GM12878 (cell line): ENCODE data around the gene ZNF45. TPM values are rescaled to one million over a fixed set of nuclear protein-coding genes. Genes with fewer than 3 reads are reported as not detected.

ENCODE experiments used
- ATAC-seq: fragments of 200-7000 bp; cut with Tn5 transposase; 3 replicates; pipeline ENCODE4 v1.9.1; 2020; ENCODE audit warnings: mild to moderate bottlenecking, moderate library complexity
- BruUV-seq: library from RNA; stranded (reverse); fragments of 400-500 nt; replicated peaks from 2 replicates; lab custom pipeline; 2021; lab: Mats Ljungman, UMichigan
- CTCF ChIA-PET: fragments of 300-600 bp; sonication (Branson Sonifier 250); formaldehyde crosslinking; extraction: SDS; loops from one replicate; lab custom pipeline; 2021; ENCODE audit warnings: inconsistent platforms; lab: Yijun Ruan, JAX
- POLR2A ChIA-PET: fragments of 350-600 bp; formaldehyde crosslinking; extraction: SDS; loops from one replicate; lab custom pipeline; 2021; ENCODE audit warnings: inconsistent platforms; lab: Charles Lee
- RAD21 ChIA-PET: fragments of 300-600 bp; sonication (Branson Sonifier 250); formaldehyde crosslinking; loops from one replicate; lab custom pipeline; 2023; ENCODE audit warnings: antibody characterized with exemption; ENCODE audit not compliant: unreplicated experiment; lab: Charles Lee
- SMC1A ChIA-PET: fragments of 300-600 bp; sonication (Branson Sonifier 250); formaldehyde crosslinking; loops from one replicate; lab custom pipeline; 2023; ENCODE audit not compliant: unreplicated experiment, uncharacterized antibody; lab: Charles Lee
- DNase-seq: peaks from one replicate; pipeline ENCODE4 v3.0.0-alpha.2; 2011; ENCODE audit warnings: low read depth, low spot score
- FAIRE-seq: peaks from 3 replicates; lab custom pipeline; 2011; peaks lifted over from hg19 to GRCh38; lab: Jason Lieb, UNC
- H2AFZ ChIP-seq: 2 replicates; pipeline ENCODE4 v1.6.0; 2011; ENCODE audit warnings: low read depth, low read length, control low read depth; ENCODE audit not compliant: control insufficient read depth
- H3K27ac ChIP-seq: 2 replicates; pipeline ENCODE4 v1.5.1; 2011; ENCODE audit warnings: control low read depth; ENCODE audit not compliant: control insufficient read depth, insufficient read depth
- H3K27me3 ChIP-seq, 2 experiments: replicated peaks in 1 of 2; 2 replicates each; pipeline versions ENCODE4 v1.6.0 to v1.6.1; 2011; ENCODE audit warnings: low read length in 1 of 2; ENCODE audit not compliant: control insufficient read depth in 2 of 2, insufficient read depth in 2 of 2
- H3K36me3 ChIP-seq, 2 experiments: 2 replicates each; pipeline ENCODE4 v1.5.1; 2011; ENCODE audit warnings: low read length in 1 of 2; ENCODE audit not compliant: control insufficient read depth in 2 of 2, insufficient read depth in 2 of 2
- H3K4me1 ChIP-seq: 2 replicates; pipeline ENCODE4 v1.6.1; 2011; ENCODE audit warnings: mild to moderate bottlenecking, low read length, moderate library complexity, mixed read lengths; ENCODE audit not compliant: control insufficient read depth, insufficient read depth
- H3K4me2 ChIP-seq: 2 replicates; pipeline ENCODE4 v1.6.0; 2011; ENCODE audit warnings: control low read depth; ENCODE audit not compliant: control insufficient read depth, insufficient read depth
- H3K4me3 ChIP-seq: fragments of 200-600 bp; sonication (generic); 2 replicates; pipeline ENCODE4 v1.5.1; 2016
- H3K79me2 ChIP-seq: 2 replicates; pipeline ENCODE4 v1.6.0; 2011; ENCODE audit warnings: low read length; ENCODE audit not compliant: control insufficient read depth, insufficient read depth
- H3K9ac ChIP-seq: 2 replicates; pipeline ENCODE4 v1.8.0; 2011; ENCODE audit warnings: low read length, control low read depth, mixed read lengths; ENCODE audit not compliant: control insufficient read depth, insufficient read depth
- H3K9me3 ChIP-seq: replicated peaks from 3 replicates; pipeline ENCODE4 v1.5.1; 2011; ENCODE audit warnings: mild to moderate bottlenecking, low read length; ENCODE audit not compliant: control insufficient read depth, insufficient read depth
- H4K20me1 ChIP-seq: 2 replicates; pipeline ENCODE4 v1.6.0; 2011; ENCODE audit not compliant: control insufficient read depth, insufficient read depth
- ATF7 ChIP-seq: fragments of 450-650 bp; IDR thresholded peaks from 2 replicates; pipeline ENCODE4 v1.6.1; 2016; ENCODE audit warnings: low read depth, mild to moderate bottlenecking
- CBX3 ChIP-seq: fragments of 200-600 bp; sonication (generic); IDR thresholded peaks from 2 replicates; pipeline ENCODE4 v1.6.1; 2016; ENCODE audit warnings: low read depth, borderline replicate concordance
- DPF2 ChIP-seq: fragments of 450-650 bp; IDR thresholded peaks from 2 replicates; pipeline ENCODE4 v1.6.1; 2017; ENCODE audit warnings: mild to moderate bottlenecking
- EZH2 ChIP-seq: IDR thresholded peaks from 2 replicates; pipeline ENCODE4 v1.6.1; 2012; ENCODE audit warnings: low read depth, mild to moderate bottlenecking, control low read depth, inconsistent platforms, low read length, borderline replicate concordance; ENCODE audit not compliant: control insufficient read depth
- RCOR1 ChIP-seq: conservative IDR thresholded peaks from 2 replicates; pipeline ENCODE4 v1.6.1; 2012; ENCODE audit warnings: low read depth, low read length, improper control_type of control experiment
- RFX5 ChIP-seq: IDR thresholded peaks from 2 replicates; pipeline ENCODE4 v1.6.1; 2011; ENCODE audit warnings: low read depth, low read length, improper control_type of control experiment
- SIN3A ChIP-seq: IDR thresholded peaks from 2 replicates; pipeline ENCODE4 v1.6.1; 2012; ENCODE audit warnings: low read depth, low read length, improper control_type of control experiment
- TAF1 ChIP-seq: IDR thresholded peaks from 2 replicates; pipeline ENCODE4 v1.6.1; 2011; ENCODE audit warnings: mild to moderate bottlenecking, low read depth, low read length, borderline replicate concordance
- TARDBP ChIP-seq: IDR thresholded peaks from 2 replicates; pipeline ENCODE4 v1.6.1; 2016; ENCODE audit warnings: borderline replicate concordance
- TCF3 ChIP-seq: IDR thresholded peaks from 2 replicates; pipeline ENCODE4 v1.6.1; 2012; ENCODE audit warnings: low read depth, mild to moderate bottlenecking, low read length, borderline replicate concordance; ENCODE audit not compliant: insufficient read depth
- ZBED1 ChIP-seq: IDR thresholded peaks from 2 replicates; pipeline ENCODE4 v1.6.1; 2016; ENCODE audit warnings: borderline replicate concordance
- ZNF217 ChIP-seq: fragments of 450-650 bp; IDR thresholded peaks from 2 replicates; pipeline ENCODE4 v1.6.1; 2017; ENCODE audit warnings: antibody characterized with exemption, mild to moderate bottlenecking
- WGBS: methylation state at CpG from one replicate; pipeline ENCODE4 v1.1.6; 2016; ENCODE audit warnings: low lambda C conversion rate; ENCODE audit not compliant: insufficient replicate concordance, insufficient coverage; ENCODE audit errors: missing lambda C conversion rate; 5-methylcytosine and 5-hydroxymethylcytosine counted together
- in situ Hi-C: fragments of 300-500 bp; cut with MboI; formaldehyde crosslinking; loops from 9 replicates; pipeline ENCODE4 v1.14.3; 2018; ENCODE audit warnings: mixed read lengths
- intact Hi-C: fragments of 100-400 bp; cut with micrococcal nuclease; formaldehyde crosslinking; loops from one replicate; pipeline ENCODE4 v1.14.2; 2022; ENCODE audit not compliant: unreplicated experiment
- polyA plus RNA-seq, 11 experiments: library from polyadenylated mRNA; depleted of rRNA in 4 of 11; unstranded in 6 of 11; stranded (reverse) in 5 of 11; fragments of >200 nt; fragmentation: Nextera tagmentation in 4 of 11; fragmentation: Illumina TruSeq in 1 of 11; extraction: Ambion mirVana in 4 of 11; extraction: Trizol in 1 of 11; gene quantifications; 1 replicate in 1 of 11; 2 replicates in 10 of 11; pipeline versions ENCODE4 v1.2.1 to v1.2.3, GENCODE V29; 2011 to 2016; ENCODE audit warnings: inconsistent platforms in 2 of 11, missing spikeins in 2 of 11, low read depth in 1 of 11
- total RNA-seq, 4 experiments: library from RNA; depleted of rRNA in 3 of 4; stranded (reverse); fragments of >200 nt in 3 of 4; fragmentation: Illumina TruSeq in 1 of 4; extraction: Trizol in 1 of 4; gene quantifications; 2 replicates each; pipeline versions ENCODE4 v1.2.1 to v1.2.3, GENCODE V29; 2013 to 2021
- TF ChIP-seq, protein P1 (sequence below): fragments of 450-650 bp; formaldehyde crosslinking; IDR thresholded peaks from 2 replicates; pipeline ENCODE4 v1.4.0; 2022; ENCODE audit warnings: mild to moderate bottlenecking, moderate library complexity
- TF ChIP-seq, protein P2 (sequence below): fragments of 450-650 bp; IDR thresholded peaks from 2 replicates; pipeline ENCODE4 v1.6.1; 2017; ENCODE audit warnings: low read depth, mild to moderate bottlenecking, moderate library complexity

ZNF45 gene
- total and polyA plus RNA-seq, 10 of the 15 experiments (the other 5 are each of a cell fraction or from before 2014, with no cell fraction given): 4.2 to 23.1 (median 15.9) TPM

DNA sequence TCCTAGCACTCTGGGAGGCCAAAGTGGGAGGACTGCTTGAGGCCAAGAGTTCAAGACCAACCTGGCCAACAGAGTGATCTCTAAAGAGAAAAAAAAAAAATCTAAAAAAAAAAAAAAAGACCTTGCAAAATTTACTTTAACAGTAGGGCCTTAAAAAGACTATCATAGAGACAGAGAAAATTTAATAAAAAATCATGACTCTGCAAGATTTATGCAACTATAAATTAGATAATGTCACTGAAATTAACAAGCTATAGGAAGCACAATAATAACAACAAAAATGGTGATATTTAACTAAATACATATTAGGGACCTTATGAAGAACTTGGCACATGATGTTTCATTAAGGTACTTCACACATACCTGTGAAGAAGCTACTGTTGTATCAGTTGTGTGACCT lies 11.2 kb downstream of the ZNF45 start (continued):
- TF ChIP-seq, protein P1, sequence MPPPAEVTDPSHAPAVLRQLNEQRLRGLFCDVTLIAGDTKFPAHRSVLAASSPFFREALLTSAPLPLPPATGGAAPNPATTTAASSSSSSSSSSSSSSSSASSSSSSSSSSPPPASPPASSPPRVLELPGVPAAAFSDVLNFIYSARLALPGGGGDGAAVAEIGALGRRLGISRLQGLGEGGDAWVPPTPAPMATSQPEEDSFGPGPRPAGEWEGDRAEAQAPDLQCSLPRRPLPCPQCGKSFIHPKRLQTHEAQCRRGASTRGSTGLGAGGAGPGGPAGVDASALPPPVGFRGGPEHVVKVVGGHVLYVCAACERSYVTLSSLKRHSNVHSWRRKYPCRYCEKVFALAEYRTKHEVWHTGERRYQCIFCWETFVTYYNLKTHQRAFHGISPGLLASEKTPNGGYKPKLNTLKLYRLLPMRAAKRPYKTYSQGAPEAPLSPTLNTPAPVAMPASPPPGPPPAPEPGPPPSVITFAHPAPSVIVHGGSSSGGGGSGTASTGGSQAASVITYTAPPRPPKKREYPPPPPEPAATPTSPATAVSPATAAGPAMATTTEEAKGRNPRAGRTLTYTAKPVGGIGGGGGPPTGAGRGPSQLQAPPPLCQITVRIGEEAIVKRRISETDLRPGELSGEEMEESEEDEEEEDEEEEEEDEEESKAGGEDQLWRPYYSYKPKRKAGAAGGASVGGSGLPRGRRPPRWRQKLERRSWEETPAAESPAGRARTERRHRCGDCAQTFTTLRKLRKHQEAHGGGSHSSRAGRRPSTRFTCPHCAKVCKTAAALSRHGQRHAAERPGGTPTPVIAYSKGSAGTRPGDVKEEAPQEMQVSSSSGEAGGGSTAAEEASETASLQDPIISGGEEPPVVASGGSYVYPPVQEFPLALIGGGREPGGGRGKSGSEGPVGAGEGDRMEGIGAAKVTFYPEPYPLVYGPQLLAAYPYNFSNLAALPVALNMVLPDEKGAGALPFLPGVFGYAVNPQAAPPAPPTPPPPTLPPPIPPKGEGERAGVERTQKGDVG (CRISPR knock-in tag): no peak
- TF ChIP-seq RFX5 (no peak), TARDBP (no peak), ZNF217 (no peak), TCF3 (no peak)

DNA sequence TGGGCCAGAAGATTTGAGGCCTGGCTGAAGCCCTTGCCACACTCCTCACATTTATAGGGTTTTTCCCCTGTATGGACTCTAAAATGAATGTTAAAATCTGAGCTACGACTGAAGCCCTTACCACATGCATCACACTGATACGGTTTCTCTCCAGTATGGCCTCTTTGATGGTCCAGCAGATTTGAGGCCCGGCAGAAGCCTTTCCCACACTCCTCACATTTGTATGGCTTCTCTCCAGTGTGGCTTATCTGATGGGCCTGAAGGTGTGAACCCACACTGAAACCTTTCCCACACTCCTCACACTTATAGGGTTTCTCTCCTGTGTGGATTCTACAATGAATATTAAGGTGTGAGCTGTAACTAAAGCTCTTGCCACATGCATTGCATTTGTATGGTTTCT lies 21.0 kb downstream of the ZNF45 start:
- no peaks in the 10 kb centered on the region for H4K20me1 ChIP-seq
- 71% methylated on average over 3 of the region's 3 CpGs for WGBS
- no peak overlapping the region for H3K4me3 ChIP-seq
- FAIRE-seq: no peak
- DNase-seq: no peak
- no peaks in the 10 kb centered on the region for H3K79me2 ChIP-seq
- H3K4me1 ChIP-seq: no peaks in the 10 kb centered on the region
- no peak overlapping the region for H3K4me2 ChIP-seq
- ChIA-PET RAD21 (no interaction called here), CTCF (no interaction called here), SMC1A (no interaction called here), POLR2A (no interaction called here)
- peaks cover 13 to 18% of the 10 kb centered on the region in 2 experiments for H3K36me3 ChIP-seq
- H2AFZ ChIP-seq: no peak overlapping the region
- no peak for ATAC-seq
- intact Hi-C loops: no loop called here
- no TSS peak for BruUV-seq
- H3K9ac ChIP-seq: no peak overlapping the region
- no peaks in the 10 kb centered on the region for H3K27me3 ChIP-seq
- peaks cover 29% of the 10 kb centered on the region for H3K9me3 ChIP-seq
- no peak for TF ChIP-seq SIN3A
- TF ChIP-seq, protein P2, sequence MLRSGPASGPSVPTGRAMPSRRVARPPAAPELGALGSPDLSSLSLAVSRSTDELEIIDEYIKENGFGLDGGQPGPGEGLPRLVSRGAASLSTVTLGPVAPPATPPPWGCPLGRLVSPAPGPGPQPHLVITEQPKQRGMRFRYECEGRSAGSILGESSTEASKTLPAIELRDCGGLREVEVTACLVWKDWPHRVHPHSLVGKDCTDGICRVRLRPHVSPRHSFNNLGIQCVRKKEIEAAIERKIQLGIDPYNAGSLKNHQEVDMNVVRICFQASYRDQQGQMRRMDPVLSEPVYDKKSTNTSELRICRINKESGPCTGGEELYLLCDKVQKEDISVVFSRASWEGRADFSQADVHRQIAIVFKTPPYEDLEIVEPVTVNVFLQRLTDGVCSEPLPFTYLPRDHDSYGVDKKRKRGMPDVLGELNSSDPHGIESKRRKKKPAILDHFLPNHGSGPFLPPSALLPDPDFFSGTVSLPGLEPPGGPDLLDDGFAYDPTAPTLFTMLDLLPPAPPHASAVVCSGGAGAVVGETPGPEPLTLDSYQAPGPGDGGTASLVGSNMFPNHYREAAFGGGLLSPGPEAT: no peak
- TF ChIP-seq ZBED1: no peak
- no peak for TF ChIP-seq DPF2
- TF ChIP-seq TAF1: no peak
- no peak for TF ChIP-seq ATF7
- no peak for TF ChIP-seq EZH2
- no peak for TF ChIP-seq RCOR1
- TF ChIP-seq CBX3: no peak
- H3K27ac ChIP-seq: no peak overlapping the region
- in situ Hi-C loops: no loop called here
